ENCODE measurements around the gene NSFL1C.
"Not testable (repeated sequence)": the region's sequence is repeated elsewhere in the genome, so short reads cannot be mapped to it uniquely, and the experiment has no call there.

The NSFL1C gene

DNA sequence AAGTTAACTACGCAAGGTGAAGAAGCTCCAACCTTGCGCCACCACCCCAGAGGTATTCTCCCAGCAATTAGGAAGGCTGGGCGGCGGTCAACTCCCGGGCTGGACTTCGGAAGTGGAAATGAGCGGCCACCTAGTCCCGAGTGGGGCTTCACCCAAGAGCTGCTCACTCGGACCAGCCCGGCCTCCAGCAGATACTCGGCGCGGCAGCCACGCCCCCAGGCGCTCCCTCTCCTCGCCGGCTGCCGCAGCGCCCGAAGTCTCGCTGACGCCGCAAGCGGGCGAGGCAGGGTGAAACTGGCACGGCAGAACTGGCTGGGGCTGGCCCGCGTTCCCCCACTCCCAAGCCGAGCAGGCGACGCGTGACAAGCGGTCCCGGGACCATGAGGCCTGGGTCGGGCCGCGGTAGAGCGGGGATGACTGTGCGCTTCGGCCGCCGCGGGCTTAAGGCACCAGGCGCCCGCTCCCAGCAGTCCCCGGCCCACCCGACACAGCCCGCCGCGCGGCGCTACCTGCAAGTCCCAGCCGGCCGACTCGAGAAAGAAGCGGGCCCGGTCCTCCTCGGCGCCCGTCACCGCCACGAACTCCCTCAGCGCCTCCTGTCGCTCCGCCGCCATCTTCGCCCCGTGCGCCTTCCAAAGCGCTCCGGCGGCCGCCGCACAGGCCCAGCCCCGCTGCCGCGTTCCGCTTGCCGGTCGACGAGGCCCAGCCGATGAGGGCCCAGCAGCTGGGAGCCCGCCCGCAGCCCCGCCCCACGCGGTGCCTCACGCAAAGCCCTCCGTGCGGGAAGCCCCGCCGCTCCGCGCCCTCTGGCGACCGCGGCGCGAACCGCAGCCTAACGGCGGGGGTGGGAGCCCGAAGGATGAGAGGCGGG is at the start of gene NSFL1C:
Gene NSFL1C, minus strand, starts transcription at position 639 of the 871 bp plus-strand sequence. Its CDS starts 25 bp downstream, at position 614.
- Histone ChIP-seq H3K4me1 (ENCODE audit: insufficient read depth, low read length) (peaks cover 18% of the 10 kb centered on the region), H3K4me3 (ENCODE audit: low read length) (peak within 1 kb of the TSS; percentile 86), H2AFZ (ENCODE audit: low read depth, low read length) (peak within 1 kb of the TSS; percentile 90), H3K9me3 (ENCODE audit: low read length) (no peaks in the 10 kb centered on the region), H3K27me3 (ENCODE audit: insufficient read depth, low read length) (no peaks in the 10 kb centered on the region), H3K36me3 (ENCODE audit: insufficient read depth, low read length) (peaks cover 18% of the 10 kb centered on the region)

GRCh38 chr20:1513801-1514200 is 47.2 kb upstream of the NSFL1C start:
- Histone ChIP-seq H2AFZ (ENCODE audit: low read depth, low read length) (no peak overlapping the region), H3K4me3 (ENCODE audit: low read length) (no peak overlapping the region), H3K4me1 (ENCODE audit: insufficient read depth, low read length) (no peaks in the 10 kb centered on the region), H3K36me3 (ENCODE audit: insufficient read depth, low read length) (no peaks in the 10 kb centered on the region), H3K27me3 (ENCODE audit: insufficient read depth, low read length) (peaks cover 3% of the 10 kb centered on the region), H3K9me3 (ENCODE audit: low read length) (no peaks in the 10 kb centered on the region)

DNA sequence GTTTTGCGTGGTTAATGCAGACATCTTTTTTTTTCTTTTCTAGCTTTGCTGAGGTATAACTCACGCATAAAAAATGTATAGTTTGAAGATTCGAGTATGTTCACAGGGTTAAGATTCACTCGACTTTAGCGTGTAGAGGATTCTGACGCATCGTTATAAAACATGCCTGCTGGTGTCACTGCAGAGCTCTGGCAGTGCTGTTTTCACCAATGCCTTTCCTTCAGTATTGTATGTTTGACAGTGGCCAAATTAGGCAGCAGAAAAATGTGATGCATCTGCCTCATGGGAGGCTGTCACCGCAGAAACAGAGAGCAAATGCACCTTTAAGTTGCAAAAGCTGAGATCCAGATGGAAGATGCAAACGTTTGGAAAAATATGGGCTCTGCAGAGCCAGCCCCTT is 42.6 kb upstream of the NSFL1C start:
- no peak overlapping the region for H2AFZ ChIP-seq (ENCODE audit: low read depth, low read length)
- no peaks in the 10 kb centered on the region for H3K36me3 ChIP-seq (ENCODE audit: insufficient read depth, low read length)
- H3K27me3 ChIP-seq (ENCODE audit: insufficient read depth, low read length), result peaks cover 5% of the 10 kb centered on the region
- H3K9me3 ChIP-seq (ENCODE audit: low read length), result no peaks in the 10 kb centered on the region
- no peak overlapping the region for H3K4me3 ChIP-seq (ENCODE audit: low read length)
- H3K4me1 ChIP-seq (ENCODE audit: insufficient read depth, low read length), result no peaks in the 10 kb centered on the region

DNA sequence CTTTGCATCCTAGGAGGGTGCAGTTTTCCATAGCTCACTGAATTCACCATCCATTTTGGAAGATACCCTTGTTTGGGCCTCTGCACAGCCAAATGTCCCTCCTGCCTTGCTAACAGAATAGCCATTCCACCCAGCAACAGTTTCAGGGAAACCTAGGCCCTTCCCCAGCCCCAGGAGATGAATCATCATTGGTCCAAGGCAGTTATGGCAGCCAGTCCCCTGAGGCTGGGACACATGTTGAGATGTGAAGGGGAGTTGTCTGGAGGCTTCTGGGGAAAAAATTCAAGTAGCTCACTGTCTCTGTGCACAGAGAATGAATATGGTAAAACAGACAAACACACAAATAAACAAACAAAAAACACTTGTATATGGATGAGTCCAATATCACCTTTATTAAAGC is 41.9 kb upstream of the NSFL1C start:
- Histone ChIP-seq H3K36me3 (ENCODE audit: insufficient read depth, low read length) (no peaks in the 10 kb centered on the region), H3K4me3 (ENCODE audit: low read length) (no peak overlapping the region), H3K9me3 (ENCODE audit: low read length) (no peaks in the 10 kb centered on the region), H3K27me3 (ENCODE audit: insufficient read depth, low read length) (peaks cover 5% of the 10 kb centered on the region), H3K4me1 (ENCODE audit: insufficient read depth, low read length) (no peaks in the 10 kb centered on the region), H2AFZ (ENCODE audit: low read depth, low read length) (no peak overlapping the region)

- Histone ChIP-seq H3K9me3 (ENCODE audit: low read length) (peaks cover 3% of the 10 kb centered on the region), H3K4me1 (ENCODE audit: insufficient read depth, low read length) (no peaks in the 10 kb centered on the region), H3K27me3 (ENCODE audit: insufficient read depth, low read length) (peaks cover 5% of the 10 kb centered on the region), H3K36me3 (ENCODE audit: insufficient read depth, low read length) (no peaks in the 10 kb centered on the region), H3K4me3 (ENCODE audit: low read length) (no peak overlapping the region), H2AFZ (ENCODE audit: low read depth, low read length) (no peak overlapping the region)
Measured at GRCh38 chr20:1507276-1507675, 40.6 kb upstream of the NSFL1C start.

- H3K4me3 ChIP-seq (ENCODE audit: low read length), result no peak overlapping the region
- H3K36me3 ChIP-seq (ENCODE audit: insufficient read depth, low read length), result no peaks in the 10 kb centered on the region
- H2AFZ ChIP-seq (ENCODE audit: low read depth, low read length), result no peak overlapping the region
- no peaks in the 10 kb centered on the region for H3K4me1 ChIP-seq (ENCODE audit: insufficient read depth, low read length)
- peaks cover 3% of the 10 kb centered on the region for H3K9me3 ChIP-seq (ENCODE audit: low read length)
- peaks cover 3% of the 10 kb centered on the region for H3K27me3 ChIP-seq (ENCODE audit: insufficient read depth, low read length)
Measured at GRCh38 chr20:1505871-1506270, 39.2 kb upstream of the NSFL1C start.

DNA sequence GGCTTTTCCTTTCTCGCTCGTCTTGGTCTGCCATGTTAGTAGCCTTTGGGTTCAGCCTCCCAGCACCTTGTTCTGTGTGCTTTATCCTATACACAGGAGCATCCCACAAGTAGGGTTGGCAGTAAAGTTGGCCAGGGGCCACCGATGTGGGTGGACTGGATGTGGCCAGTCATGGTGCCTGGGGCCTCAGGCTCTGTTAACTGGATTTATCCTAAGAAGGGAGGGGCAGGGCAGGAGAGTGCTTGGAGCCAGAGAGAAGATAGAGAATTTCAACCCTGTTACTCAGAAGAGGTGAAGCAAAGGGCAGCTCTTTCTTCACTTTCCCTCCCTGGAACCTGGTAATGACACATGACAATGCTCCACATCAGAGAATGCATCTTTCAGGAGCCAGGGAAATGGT is 38.7 kb upstream of the NSFL1C start:
- Histone ChIP-seq H3K4me1 (ENCODE audit: insufficient read depth, low read length) (no peaks in the 10 kb centered on the region), H3K36me3 (ENCODE audit: insufficient read depth, low read length) (no peaks in the 10 kb centered on the region), H3K4me3 (ENCODE audit: low read length) (no peak overlapping the region), H2AFZ (ENCODE audit: low read depth, low read length) (no peak overlapping the region), H3K27me3 (ENCODE audit: insufficient read depth, low read length) (peaks cover 3% of the 10 kb centered on the region), H3K9me3 (ENCODE audit: low read length) (peaks cover 3% of the 10 kb centered on the region)

DNA sequence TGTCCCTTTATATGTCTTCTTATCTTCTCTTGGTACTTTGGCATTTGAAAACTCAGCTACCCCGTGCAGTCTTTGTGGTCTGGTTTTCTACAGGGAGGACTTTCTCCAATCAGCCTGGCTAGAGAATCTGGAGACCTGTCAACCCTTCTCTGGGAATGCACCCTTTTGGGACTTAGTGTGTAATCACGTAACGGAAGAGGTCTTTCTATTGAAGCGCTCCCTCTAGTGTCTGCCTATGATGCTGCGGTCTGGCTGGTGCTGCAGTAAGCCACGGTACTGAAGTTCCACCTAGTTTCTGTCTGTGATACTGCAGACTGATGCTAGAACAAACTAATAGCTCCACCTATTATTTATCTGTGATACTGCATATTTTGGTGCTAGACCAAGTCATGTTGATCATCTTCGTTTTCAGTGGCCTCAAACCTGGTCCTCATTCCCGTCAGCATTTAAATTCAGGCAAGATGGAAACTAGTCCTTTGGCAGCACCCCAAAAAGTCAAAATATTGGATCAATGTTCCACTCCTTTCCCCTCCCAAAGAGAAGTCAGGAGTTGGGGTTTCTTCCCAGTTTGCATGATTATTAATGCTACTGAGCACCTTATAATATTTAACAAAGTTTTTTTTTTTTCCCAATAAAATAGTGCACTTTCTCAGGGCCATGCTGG is 37.0 kb upstream of the NSFL1C start:
- Histone ChIP-seq H3K36me3 (ENCODE audit: insufficient read depth, low read length) (no peaks in the 10 kb centered on the region), H3K4me1 (ENCODE audit: insufficient read depth, low read length) (no peaks in the 10 kb centered on the region), H3K4me3 (ENCODE audit: low read length) (no peak overlapping the region), H3K9me3 (ENCODE audit: low read length) (peaks cover 3% of the 10 kb centered on the region), H3K27me3 (ENCODE audit: insufficient read depth, low read length) (peaks cover 3% of the 10 kb centered on the region), H2AFZ (ENCODE audit: low read depth, low read length) (no peak overlapping the region)

- Histone ChIP-seq H3K27me3 (ENCODE audit: insufficient read depth, low read length) (no peaks in the 10 kb centered on the region), H3K9me3 (ENCODE audit: low read length) (peaks cover 3% of the 10 kb centered on the region), H2AFZ (ENCODE audit: low read depth, low read length) (no peak overlapping the region), H3K4me1 (ENCODE audit: insufficient read depth, low read length) (no peaks in the 10 kb centered on the region), H3K36me3 (ENCODE audit: insufficient read depth, low read length) (no peaks in the 10 kb centered on the region), H3K4me3 (ENCODE audit: low read length) (no peak overlapping the region)
Measured at GRCh38 chr20:1500496-1500895, 33.8 kb upstream of the NSFL1C start.

DNA sequence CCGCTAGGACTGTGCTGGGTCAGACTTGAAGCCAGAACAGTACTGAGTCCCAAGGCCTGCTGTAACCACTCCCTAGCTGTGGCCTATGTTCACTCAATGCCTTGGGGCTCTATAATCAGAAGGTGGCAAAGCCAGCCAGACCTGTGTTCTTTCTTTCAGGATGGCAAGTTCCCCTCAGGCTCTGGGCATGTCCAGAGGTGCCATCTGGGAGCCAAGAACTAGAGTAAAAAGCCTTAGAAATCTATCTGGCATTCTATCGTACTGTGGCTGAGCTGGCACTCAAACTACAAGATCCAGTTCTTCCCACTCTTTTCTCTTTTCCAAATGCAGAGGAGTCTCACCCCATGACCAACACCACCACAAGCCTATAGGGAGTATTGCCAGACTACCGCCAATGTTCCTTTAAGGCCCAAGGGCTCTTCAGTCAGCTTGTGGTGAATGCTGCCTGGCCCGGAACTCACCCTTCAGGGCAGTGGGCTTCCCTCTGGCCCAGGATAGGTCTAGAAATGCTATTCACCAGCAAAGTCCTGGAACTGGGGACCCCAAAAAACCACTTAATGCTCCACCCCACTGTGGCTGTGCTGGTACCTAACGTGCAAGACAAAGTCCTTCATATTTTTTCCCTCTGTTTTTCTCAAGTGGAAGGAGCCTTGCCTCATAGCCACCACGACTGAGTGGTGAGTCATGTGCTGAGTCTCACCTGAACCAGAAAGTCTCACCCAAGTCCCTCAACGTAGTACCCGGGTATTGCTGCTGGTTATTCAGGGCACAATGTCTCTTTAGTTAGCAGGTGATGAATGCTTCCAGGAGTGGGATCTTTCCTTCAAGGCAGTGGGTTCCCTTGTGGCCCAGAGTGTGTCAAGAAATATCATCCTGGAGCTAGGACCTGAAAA is 33.1 kb upstream of the NSFL1C start:
- Histone ChIP-seq H3K4me1 (ENCODE audit: insufficient read depth, low read length) (no peaks in the 10 kb centered on the region), H3K4me3 (ENCODE audit: low read length) (no peak overlapping the region), H3K27me3 (ENCODE audit: insufficient read depth, low read length) (no peaks in the 10 kb centered on the region), H3K9me3 (ENCODE audit: low read length) (peaks cover 3% of the 10 kb centered on the region), H3K36me3 (ENCODE audit: insufficient read depth, low read length) (no peaks in the 10 kb centered on the region), H2AFZ (ENCODE audit: low read depth, low read length) (no peak overlapping the region)

DNA sequence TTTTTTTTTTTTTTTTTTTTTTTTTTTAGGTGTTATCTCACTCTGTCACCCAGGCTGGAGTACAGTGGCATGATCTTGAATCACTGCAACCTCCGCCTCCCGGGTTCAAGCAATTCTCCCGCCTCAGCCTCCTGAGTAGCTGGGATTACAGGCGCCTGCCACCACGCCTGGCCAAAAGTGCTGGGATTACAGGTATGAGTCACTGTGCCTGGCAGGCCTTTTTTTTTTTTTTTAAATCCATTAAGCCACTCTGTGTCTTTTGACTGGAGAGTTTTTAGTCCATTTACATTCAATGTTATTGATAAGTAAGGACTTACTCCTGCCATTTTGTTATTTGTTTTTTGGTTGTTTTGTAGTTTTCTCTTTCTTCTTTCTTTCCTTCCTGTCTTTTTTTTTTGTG is 30.7 kb upstream of the NSFL1C start:
- not testable (repeated sequence) for H3K36me3 ChIP-seq (ENCODE audit: insufficient read depth, low read length); H3K4me3 ChIP-seq (ENCODE audit: low read length); H3K4me1 ChIP-seq (ENCODE audit: insufficient read depth, low read length); H3K27me3 ChIP-seq (ENCODE audit: insufficient read depth, low read length); H2AFZ ChIP-seq (ENCODE audit: low read depth, low read length); H3K9me3 ChIP-seq (ENCODE audit: low read length)

GRCh38 chr20:1496930-1497329 is 30.3 kb upstream of the NSFL1C start:
- H3K27me3 ChIP-seq (ENCODE audit: insufficient read depth, low read length), result peaks cover 3% of the 10 kb centered on the region
- H3K9me3 ChIP-seq (ENCODE audit: low read length), result no peaks in the 10 kb centered on the region
- H3K36me3 ChIP-seq (ENCODE audit: insufficient read depth, low read length), result no peaks in the 10 kb centered on the region
- no peak overlapping the region for H3K4me3 ChIP-seq (ENCODE audit: low read length)
- no peak overlapping the region for H2AFZ ChIP-seq (ENCODE audit: low read depth, low read length)
- H3K4me1 ChIP-seq (ENCODE audit: insufficient read depth, low read length), result no peaks in the 10 kb centered on the region

DNA sequence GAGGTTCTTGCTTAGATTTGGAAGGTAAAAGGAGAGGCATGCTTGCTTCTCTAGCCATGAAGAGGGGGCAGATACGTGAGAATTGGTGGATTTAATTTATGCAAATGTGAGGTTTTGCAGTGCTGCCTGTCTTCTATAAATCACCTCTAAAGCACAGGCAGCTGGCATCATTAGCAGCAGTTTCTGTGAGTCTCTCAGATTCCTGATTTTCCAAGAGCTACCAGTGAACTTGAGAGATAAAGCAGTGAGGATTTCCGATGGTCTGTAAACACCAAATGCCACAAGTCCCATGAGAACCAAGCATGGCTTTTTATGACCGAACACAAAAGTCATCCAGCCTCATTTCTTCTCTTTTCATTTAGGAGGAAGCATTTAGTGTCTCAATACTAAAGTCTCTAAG is 27.8 kb upstream of the NSFL1C start:
- H3K27me3 ChIP-seq (ENCODE audit: insufficient read depth, low read length), result peaks cover 3% of the 10 kb centered on the region
- no peak overlapping the region for H2AFZ ChIP-seq (ENCODE audit: low read depth, low read length)
- H3K4me3 ChIP-seq (ENCODE audit: low read length), result no peak overlapping the region
- no peaks in the 10 kb centered on the region for H3K36me3 ChIP-seq (ENCODE audit: insufficient read depth, low read length)
- H3K4me1 ChIP-seq (ENCODE audit: insufficient read depth, low read length), result no peaks in the 10 kb centered on the region
- H3K9me3 ChIP-seq (ENCODE audit: low read length), result no peaks in the 10 kb centered on the region

All from neuron (in vitro differentiated cells).